ENCODE data around the gene SLCO6A1. TPM values are rescaled to one million over a fixed set of nuclear protein-coding genes. Genes with fewer than 3 reads are reported as not detected.

Gene SLCO6A1, protein sequence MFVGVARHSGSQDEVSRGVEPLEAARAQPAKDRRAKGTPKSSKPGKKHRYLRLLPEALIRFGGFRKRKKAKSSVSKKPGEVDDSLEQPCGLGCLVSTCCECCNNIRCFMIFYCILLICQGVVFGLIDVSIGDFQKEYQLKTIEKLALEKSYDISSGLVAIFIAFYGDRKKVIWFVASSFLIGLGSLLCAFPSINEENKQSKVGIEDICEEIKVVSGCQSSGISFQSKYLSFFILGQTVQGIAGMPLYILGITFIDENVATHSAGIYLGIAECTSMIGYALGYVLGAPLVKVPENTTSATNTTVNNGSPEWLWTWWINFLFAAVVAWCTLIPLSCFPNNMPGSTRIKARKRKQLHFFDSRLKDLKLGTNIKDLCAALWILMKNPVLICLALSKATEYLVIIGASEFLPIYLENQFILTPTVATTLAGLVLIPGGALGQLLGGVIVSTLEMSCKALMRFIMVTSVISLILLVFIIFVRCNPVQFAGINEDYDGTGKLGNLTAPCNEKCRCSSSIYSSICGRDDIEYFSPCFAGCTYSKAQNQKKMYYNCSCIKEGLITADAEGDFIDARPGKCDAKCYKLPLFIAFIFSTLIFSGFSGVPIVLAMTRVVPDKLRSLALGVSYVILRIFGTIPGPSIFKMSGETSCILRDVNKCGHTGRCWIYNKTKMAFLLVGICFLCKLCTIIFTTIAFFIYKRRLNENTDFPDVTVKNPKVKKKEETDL
- total RNA-seq (0.52 and 1.2 TPM in 2 replicates), polyA plus RNA-seq (0.77 and 1.4 TPM in 2 replicates)

- H3K79me2 ChIP-seq: no peaks in the 10 kb centered on the region
- no peak within 1 kb of the TSS for H3K4me2 ChIP-seq
- no peaks in the 10 kb centered on the region for H3K4me1 ChIP-seq (ENCODE audit: insufficient read depth)
- no peak for TF ChIP-seq EZH2 (IDR thresholded peaks at IDR 0.05; ENCODE audit: borderline replicate concordance)
- no peak for TF ChIP-seq EZH2phosphoT487 (IDR thresholded peaks at IDR 0.05; ENCODE audit: low read depth, severe bottlenecking, unreplicated experiment)
- TF ChIP-seq, protein P1, sequence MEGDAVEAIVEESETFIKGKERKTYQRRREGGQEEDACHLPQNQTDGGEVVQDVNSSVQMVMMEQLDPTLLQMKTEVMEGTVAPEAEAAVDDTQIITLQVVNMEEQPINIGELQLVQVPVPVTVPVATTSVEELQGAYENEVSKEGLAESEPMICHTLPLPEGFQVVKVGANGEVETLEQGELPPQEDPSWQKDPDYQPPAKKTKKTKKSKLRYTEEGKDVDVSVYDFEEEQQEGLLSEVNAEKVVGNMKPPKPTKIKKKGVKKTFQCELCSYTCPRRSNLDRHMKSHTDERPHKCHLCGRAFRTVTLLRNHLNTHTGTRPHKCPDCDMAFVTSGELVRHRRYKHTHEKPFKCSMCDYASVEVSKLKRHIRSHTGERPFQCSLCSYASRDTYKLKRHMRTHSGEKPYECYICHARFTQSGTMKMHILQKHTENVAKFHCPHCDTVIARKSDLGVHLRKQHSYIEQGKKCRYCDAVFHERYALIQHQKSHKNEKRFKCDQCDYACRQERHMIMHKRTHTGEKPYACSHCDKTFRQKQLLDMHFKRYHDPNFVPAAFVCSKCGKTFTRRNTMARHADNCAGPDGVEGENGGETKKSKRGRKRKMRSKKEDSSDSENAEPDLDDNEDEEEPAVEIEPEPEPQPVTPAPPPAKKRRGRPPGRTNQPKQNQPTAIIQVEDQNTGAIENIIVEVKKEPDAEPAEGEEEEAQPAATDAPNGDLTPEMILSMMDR (IDR thresholded peaks at IDR 0.05; ENCODE audit: poor library complexity): no peak
- H3K9me3 ChIP-seq (ENCODE audit: low read depth): no peaks in the 10 kb centered on the region
- no peak within 1 kb of the TSS for H2AFZ ChIP-seq
- H4K20me1 ChIP-seq (ENCODE audit: insufficient read depth, poor library complexity, severe bottlenecking): no peaks in the 10 kb centered on the region
- H3K4me3 ChIP-seq: no peak within 1 kb of the TSS
- no peaks in the 10 kb centered on the region for H3K9me2 ChIP-seq (replicated peaks; ENCODE audit: insufficient read depth)
- no peak for DNase-seq (ENCODE audit: low spot score)
- no peak within 1 kb of the TSS for H3K27ac ChIP-seq
- H3K27me3 ChIP-seq: no peaks in the 10 kb centered on the region
- 95% methylated on average over 40 of the region's 43 CpGs for WGBS (ENCODE audit: low lambda C conversion rate, missing lambda C conversion rate)
- no peaks in the 10 kb centered on the region for H3K36me3 ChIP-seq (replicated peaks; ENCODE audit: insufficient read depth, low read depth)
These were observed at the start of gene SLCO6A1 for GRCh38 chr5:102498271-102499034. Gene SLCO6A1 (minus strand): TSS chr5:102499001. CDS start chr5:102498844, 157 bp downstream.

GRCh38 chr5:102547141-102548035 is 48.6 kb upstream of the SLCO6A1 start:
- H3K79me2 ChIP-seq: no peaks in the 10 kb centered on the region
- DNase-seq (ENCODE audit: low spot score): no peak
- H3K27ac ChIP-seq: no peak overlapping the region
- H4K20me1 ChIP-seq (ENCODE audit: insufficient read depth, poor library complexity, severe bottlenecking): no peaks in the 10 kb centered on the region
- no peak for TF ChIP-seq EZH2phosphoT487 (IDR thresholded peaks at IDR 0.05; ENCODE audit: low read depth, severe bottlenecking, unreplicated experiment)
- TF ChIP-seq EZH2 (IDR thresholded peaks at IDR 0.05; ENCODE audit: borderline replicate concordance): no peak
- TF ChIP-seq, protein P1 (IDR thresholded peaks at IDR 0.05; ENCODE audit: poor library complexity): no peak
- no peaks in the 10 kb centered on the region for H3K4me1 ChIP-seq (ENCODE audit: insufficient read depth)
- H3K4me3 ChIP-seq: no peak overlapping the region
- H3K27me3 ChIP-seq: no peaks in the 10 kb centered on the region
- 80% methylated on average over 4 of the region's 4 CpGs for WGBS (ENCODE audit: low lambda C conversion rate, missing lambda C conversion rate)
- H3K36me3 ChIP-seq (replicated peaks; ENCODE audit: insufficient read depth, low read depth): no peaks in the 10 kb centered on the region
- H3K9me3 ChIP-seq (ENCODE audit: low read depth): no peaks in the 10 kb centered on the region
- no peak overlapping the region for H3K4me2 ChIP-seq
- no peak overlapping the region for H2AFZ ChIP-seq
- H3K9me2 ChIP-seq (replicated peaks; ENCODE audit: insufficient read depth): no peaks in the 10 kb centered on the region

GRCh38 chr5:102545175-102545574 is 46.4 kb upstream of the SLCO6A1 start:
- Histone ChIP-seq H3K27ac (no peak overlapping the region), H3K4me3 (no peak overlapping the region), H4K20me1 (ENCODE audit: insufficient read depth, poor library complexity, severe bottlenecking) (no peaks in the 10 kb centered on the region), H3K9me3 (ENCODE audit: low read depth) (no peaks in the 10 kb centered on the region), H3K27me3 (no peaks in the 10 kb centered on the region), H3K4me2 (no peak overlapping the region), H3K9me2 (replicated peaks; ENCODE audit: insufficient read depth) (no peaks in the 10 kb centered on the region), H3K36me3 (replicated peaks; ENCODE audit: insufficient read depth, low read depth) (no peaks in the 10 kb centered on the region), H3K4me1 (ENCODE audit: insufficient read depth) (no peaks in the 10 kb centered on the region), H2AFZ (no peak overlapping the region), H3K79me2 (no peaks in the 10 kb centered on the region)
- peak; percentile 67 for DNase-seq (ENCODE audit: low spot score)
- TF ChIP-seq, protein P1 (IDR thresholded peaks at IDR 0.05; ENCODE audit: poor library complexity): peak; percentile 35
- TF ChIP-seq EZH2phosphoT487 (IDR thresholded peaks at IDR 0.05; ENCODE audit: low read depth, severe bottlenecking, unreplicated experiment): no peak
- WGBS (ENCODE audit: low lambda C conversion rate, missing lambda C conversion rate): 37% methylated on average over 6 of the region's 6 CpGs
